WTC11 (cell line): ENCODE measurements around the gene PRRC2C. TPM values are rescaled to one million over a fixed set of nuclear protein-coding genes. Genes with fewer than 3 reads are reported as not detected.

ENCODE experiments used
- ATAC-seq: fragments of 200-7000 bp; cut with Tn5 transposase; 2 replicates; pipeline ENCODE4 v1.10.0; 2021; ENCODE audit warnings: mild to moderate bottlenecking, moderate library complexity
- CTCF ChIA-PET: fragments of 300-600 bp; sonication (Branson Sonifier 250); formaldehyde crosslinking; loops from one replicate; lab custom pipeline; 2021; ENCODE audit warnings: antibody characterized with exemption; lab: Charles Lee
- POLR2A ChIA-PET: fragments of 350-600 bp; sonication (Branson Sonifier 250); formaldehyde crosslinking; loops from one replicate; lab custom pipeline; 2021; ENCODE audit warnings: antibody characterized with exemption; lab: Charles Lee
- DNase-seq: peaks from one replicate; pipeline ENCODE4 v3.0.0; 2021; ENCODE audit warnings: low spot score
- H3K27ac Mint-ChIP-seq: 2 replicates; pipeline ENCODE4 v1.8.0; 2021; ENCODE audit warnings: mixed read lengths
- H3K27me3 Mint-ChIP-seq: 2 replicates; pipeline ENCODE4 v1.8.0; 2021; ENCODE audit warnings: low read depth, mild to moderate bottlenecking, moderate library complexity, mixed read lengths
- H3K36me3 Mint-ChIP-seq: 2 replicates; pipeline ENCODE4 v1.8.0; 2021; ENCODE audit warnings: mixed read lengths
- H3K4me1 Mint-ChIP-seq: 2 replicates; pipeline ENCODE4 v1.8.0; 2022; ENCODE audit warnings: mixed read lengths
- H3K4me3 Mint-ChIP-seq: 2 replicates; pipeline ENCODE4 v1.8.0; 2021; ENCODE audit warnings: mild to moderate bottlenecking, moderate library complexity, mixed read lengths
- H3K9me3 Mint-ChIP-seq: 2 replicates; pipeline ENCODE4 v1.8.0; 2021; ENCODE audit warnings: mixed read lengths
- GABPB1 ChIP-seq: sonication (generic); formaldehyde crosslinking; IDR thresholded peaks from 2 replicates; pipeline ENCODE4 v1.8.1; 2023; ENCODE audit warnings: mild to moderate bottlenecking, missing genetic modification reagents
- NFYB ChIP-seq: sonication (generic); formaldehyde crosslinking; conservative IDR thresholded peaks from 2 replicates; pipeline ENCODE4 v1.8.0; 2022; ENCODE audit warnings: low read depth, missing genetic modification reagents
- NR1H2 ChIP-seq: sonication (generic); formaldehyde crosslinking; IDR thresholded peaks from 2 replicates; pipeline ENCODE4 v1.9.0; 2021; ENCODE audit warnings: mild to moderate bottlenecking, moderate library complexity, missing genetic modification reagents
- ZBTB21 ChIP-seq: sonication (generic); formaldehyde crosslinking; IDR thresholded peaks from 2 replicates; pipeline ENCODE4 v1.8.1; 2023; ENCODE audit warnings: mild to moderate bottlenecking, missing genetic modification reagents, borderline replicate concordance
- ZNF219 ChIP-seq: sonication (generic); formaldehyde crosslinking; IDR thresholded peaks from 2 replicates; pipeline ENCODE4 v1.8.0; 2023; ENCODE audit warnings: missing genetic modification reagents, mild to moderate bottlenecking, borderline replicate concordance
- total RNA-seq: library from RNA; stranded (reverse); gene quantifications from 3 replicates; pipeline ENCODE4 v1.2.3, GENCODE V29; 2021
- TF ChIP-seq, protein P1 (sequence below): sonication (generic); formaldehyde crosslinking; IDR thresholded peaks from 2 replicates; pipeline ENCODE4 v1.8.1; 2022; ENCODE audit warnings: low read depth, mild to moderate bottlenecking, moderate library complexity, missing genetic modification reagents, borderline replicate concordance
- TF ChIP-seq, protein P2 (sequence below): fragments of 250-450 bp; sonication (Bioruptor Pico); IDR thresholded peaks from 2 replicates; pipeline ENCODE4 v1.9.0; 2021; ENCODE audit warnings: mild to moderate bottlenecking
- TF ChIP-seq, protein P3 (sequence below): sonication (generic); formaldehyde crosslinking; IDR thresholded peaks from 2 replicates; pipeline ENCODE4 v1.8.1; 2023; ENCODE audit warnings: mild to moderate bottlenecking, missing genetic modification reagents, moderate library complexity
- TF ChIP-seq, protein P4 (sequence below): sonication (generic); formaldehyde crosslinking; IDR thresholded peaks from 2 replicates; pipeline ENCODE4 v1.8.0; 2022; ENCODE audit warnings: mild to moderate bottlenecking, missing genetic modification reagents
- TF ChIP-seq, protein P5 (sequence below): sonication (generic); formaldehyde crosslinking; IDR thresholded peaks from 2 replicates; pipeline ENCODE4 v1.8.0; 2023; ENCODE audit warnings: missing genetic modification reagents, mild to moderate bottlenecking, borderline replicate concordance
- TF ChIP-seq, protein P6 (sequence below): sonication (generic); formaldehyde crosslinking; IDR thresholded peaks from 2 replicates; pipeline ENCODE4 v1.8.0; 2022; ENCODE audit warnings: missing genetic modification reagents
- TF ChIP-seq, protein P7 (sequence below): fragments of 250-450 bp; sonication (Bioruptor Pico); IDR thresholded peaks from 2 replicates; pipeline ENCODE4 v1.9.0; 2021; ENCODE audit warnings: moderate library complexity, mild to moderate bottlenecking, inconsistent platforms, borderline replicate concordance

The PRRC2C gene
- total RNA-seq, 1 experiment from 2014 or later: 236 TPM

DNA sequence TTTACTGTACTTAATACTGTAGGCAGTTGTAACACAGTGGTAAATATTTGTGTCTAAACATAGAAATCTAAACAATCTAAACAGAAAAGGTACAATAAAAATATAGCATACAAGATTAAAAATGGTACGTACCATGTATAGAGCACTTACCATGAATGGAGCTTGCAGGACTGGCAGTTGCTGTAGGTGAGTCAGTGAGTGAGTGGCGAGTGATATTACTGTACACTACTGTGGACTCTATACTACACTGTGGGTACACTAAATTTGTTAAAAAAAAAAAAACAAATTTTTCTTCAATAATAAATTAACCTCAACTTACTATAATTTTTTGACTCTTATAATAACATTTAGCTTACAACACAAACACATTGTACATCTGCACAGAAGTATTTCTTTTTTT, 97.3 kb downstream of the PRRC2C start:
- CTCF ChIA-PET: no interaction called here
- H3K27ac Mint-ChIP-seq: no peak overlapping the region
- ATAC-seq: no peak

DNA sequence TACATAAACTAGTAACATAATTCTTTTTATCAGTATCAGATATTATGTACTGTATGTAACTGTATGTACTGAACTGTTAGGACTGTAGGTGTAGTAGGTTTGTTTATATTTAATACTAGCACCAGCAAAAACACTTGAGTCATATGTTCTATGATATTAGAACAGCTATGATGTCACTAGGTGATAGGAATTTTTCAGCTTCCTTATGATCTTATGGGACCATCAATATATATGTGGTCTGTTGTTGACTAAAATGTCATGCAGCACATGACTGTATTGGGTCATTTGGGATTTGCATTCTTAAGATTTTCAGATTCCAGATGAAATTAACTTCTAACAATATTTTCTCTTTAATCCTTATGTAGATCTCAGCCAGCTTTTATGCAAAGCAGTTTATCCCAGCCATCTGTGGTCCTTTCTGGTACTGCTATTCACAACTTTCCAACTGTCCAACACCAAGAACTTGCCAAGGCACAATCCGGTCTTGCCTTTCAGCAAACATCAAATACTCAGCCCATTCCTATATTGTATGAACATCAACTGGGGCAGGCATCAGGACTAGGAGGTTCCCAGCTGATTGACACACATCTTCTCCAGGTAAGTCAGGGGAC, 98.4 kb downstream of the PRRC2C start:
- H3K9me3 Mint-ChIP-seq: no peaks in the 10 kb centered on the region
- H3K27ac Mint-ChIP-seq: no peak overlapping the region
- H3K27me3 Mint-ChIP-seq: no peaks in the 10 kb centered on the region
- no peak for ATAC-seq
- CTCF ChIA-PET: no interaction called here
- no peaks in the 10 kb centered on the region for H3K4me1 Mint-ChIP-seq
- H3K36me3 Mint-ChIP-seq: peaks cover 69% of the 10 kb centered on the region
- POLR2A ChIA-PET: no interaction called here
- no peak for DNase-seq
- H3K4me3 Mint-ChIP-seq: no peak overlapping the region
- TF ChIP-seq, protein P1, sequence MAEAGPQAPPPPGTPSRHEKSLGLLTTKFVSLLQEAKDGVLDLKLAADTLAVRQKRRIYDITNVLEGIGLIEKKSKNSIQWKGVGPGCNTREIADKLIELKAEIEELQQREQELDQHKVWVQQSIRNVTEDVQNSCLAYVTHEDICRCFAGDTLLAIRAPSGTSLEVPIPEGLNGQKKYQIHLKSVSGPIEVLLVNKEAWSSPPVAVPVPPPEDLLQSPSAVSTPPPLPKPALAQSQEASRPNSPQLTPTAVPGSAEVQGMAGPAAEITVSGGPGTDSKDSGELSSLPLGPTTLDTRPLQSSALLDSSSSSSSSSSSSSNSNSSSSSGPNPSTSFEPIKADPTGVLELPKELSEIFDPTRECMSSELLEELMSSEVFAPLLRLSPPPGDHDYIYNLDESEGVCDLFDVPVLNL (CRISPR knock-in tag): no peak
- TF ChIP-seq NFYB (CRISPR knock-in tag) (no peak), NR1H2 (CRISPR knock-in tag) (no peak), ZNF219 (CRISPR knock-in tag) (no peak), GABPB1 (CRISPR knock-in tag) (no peak), ZBTB21 (CRISPR knock-in tag) (no peak)
- TF ChIP-seq, protein P2, sequence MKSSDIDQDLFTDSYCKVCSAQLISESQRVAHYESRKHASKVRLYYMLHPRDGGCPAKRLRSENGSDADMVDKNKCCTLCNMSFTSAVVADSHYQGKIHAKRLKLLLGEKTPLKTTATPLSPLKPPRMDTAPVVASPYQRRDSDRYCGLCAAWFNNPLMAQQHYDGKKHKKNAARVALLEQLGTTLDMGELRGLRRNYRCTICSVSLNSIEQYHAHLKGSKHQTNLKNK (CRISPR knock-in tag): no peak
- TF ChIP-seq, protein P3, sequence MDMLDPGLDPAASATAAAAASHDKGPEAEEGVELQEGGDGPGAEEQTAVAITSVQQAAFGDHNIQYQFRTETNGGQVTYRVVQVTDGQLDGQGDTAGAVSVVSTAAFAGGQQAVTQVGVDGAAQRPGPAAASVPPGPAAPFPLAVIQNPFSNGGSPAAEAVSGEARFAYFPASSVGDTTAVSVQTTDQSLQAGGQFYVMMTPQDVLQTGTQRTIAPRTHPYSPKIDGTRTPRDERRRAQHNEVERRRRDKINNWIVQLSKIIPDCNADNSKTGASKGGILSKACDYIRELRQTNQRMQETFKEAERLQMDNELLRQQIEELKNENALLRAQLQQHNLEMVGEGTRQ (CRISPR knock-in tag): no peak
- TF ChIP-seq, protein P4, sequence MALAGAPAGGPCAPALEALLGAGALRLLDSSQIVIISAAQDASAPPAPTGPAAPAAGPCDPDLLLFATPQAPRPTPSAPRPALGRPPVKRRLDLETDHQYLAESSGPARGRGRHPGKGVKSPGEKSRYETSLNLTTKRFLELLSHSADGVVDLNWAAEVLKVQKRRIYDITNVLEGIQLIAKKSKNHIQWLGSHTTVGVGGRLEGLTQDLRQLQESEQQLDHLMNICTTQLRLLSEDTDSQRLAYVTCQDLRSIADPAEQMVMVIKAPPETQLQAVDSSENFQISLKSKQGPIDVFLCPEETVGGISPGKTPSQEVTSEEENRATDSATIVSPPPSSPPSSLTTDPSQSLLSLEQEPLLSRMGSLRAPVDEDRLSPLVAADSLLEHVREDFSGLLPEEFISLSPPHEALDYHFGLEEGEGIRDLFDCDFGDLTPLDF (CRISPR knock-in tag): no peak
- TF ChIP-seq, protein P5, sequence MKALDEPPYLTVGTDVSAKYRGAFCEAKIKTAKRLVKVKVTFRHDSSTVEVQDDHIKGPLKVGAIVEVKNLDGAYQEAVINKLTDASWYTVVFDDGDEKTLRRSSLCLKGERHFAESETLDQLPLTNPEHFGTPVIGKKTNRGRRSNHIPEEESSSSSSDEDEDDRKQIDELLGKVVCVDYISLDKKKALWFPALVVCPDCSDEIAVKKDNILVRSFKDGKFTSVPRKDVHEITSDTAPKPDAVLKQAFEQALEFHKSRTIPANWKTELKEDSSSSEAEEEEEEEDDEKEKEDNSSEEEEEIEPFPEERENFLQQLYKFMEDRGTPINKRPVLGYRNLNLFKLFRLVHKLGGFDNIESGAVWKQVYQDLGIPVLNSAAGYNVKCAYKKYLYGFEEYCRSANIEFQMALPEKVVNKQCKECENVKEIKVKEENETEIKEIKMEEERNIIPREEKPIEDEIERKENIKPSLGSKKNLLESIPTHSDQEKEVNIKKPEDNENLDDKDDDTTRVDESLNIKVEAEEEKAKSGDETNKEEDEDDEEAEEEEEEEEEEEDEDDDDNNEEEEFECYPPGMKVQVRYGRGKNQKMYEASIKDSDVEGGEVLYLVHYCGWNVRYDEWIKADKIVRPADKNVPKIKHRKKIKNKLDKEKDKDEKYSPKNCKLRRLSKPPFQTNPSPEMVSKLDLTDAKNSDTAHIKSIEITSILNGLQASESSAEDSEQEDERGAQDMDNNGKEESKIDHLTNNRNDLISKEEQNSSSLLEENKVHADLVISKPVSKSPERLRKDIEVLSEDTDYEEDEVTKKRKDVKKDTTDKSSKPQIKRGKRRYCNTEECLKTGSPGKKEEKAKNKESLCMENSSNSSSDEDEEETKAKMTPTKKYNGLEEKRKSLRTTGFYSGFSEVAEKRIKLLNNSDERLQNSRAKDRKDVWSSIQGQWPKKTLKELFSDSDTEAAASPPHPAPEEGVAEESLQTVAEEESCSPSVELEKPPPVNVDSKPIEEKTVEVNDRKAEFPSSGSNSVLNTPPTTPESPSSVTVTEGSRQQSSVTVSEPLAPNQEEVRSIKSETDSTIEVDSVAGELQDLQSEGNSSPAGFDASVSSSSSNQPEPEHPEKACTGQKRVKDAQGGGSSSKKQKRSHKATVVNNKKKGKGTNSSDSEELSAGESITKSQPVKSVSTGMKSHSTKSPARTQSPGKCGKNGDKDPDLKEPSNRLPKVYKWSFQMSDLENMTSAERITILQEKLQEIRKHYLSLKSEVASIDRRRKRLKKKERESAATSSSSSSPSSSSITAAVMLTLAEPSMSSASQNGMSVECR (CRISPR knock-in tag): no peak
- TF ChIP-seq, protein P6, sequence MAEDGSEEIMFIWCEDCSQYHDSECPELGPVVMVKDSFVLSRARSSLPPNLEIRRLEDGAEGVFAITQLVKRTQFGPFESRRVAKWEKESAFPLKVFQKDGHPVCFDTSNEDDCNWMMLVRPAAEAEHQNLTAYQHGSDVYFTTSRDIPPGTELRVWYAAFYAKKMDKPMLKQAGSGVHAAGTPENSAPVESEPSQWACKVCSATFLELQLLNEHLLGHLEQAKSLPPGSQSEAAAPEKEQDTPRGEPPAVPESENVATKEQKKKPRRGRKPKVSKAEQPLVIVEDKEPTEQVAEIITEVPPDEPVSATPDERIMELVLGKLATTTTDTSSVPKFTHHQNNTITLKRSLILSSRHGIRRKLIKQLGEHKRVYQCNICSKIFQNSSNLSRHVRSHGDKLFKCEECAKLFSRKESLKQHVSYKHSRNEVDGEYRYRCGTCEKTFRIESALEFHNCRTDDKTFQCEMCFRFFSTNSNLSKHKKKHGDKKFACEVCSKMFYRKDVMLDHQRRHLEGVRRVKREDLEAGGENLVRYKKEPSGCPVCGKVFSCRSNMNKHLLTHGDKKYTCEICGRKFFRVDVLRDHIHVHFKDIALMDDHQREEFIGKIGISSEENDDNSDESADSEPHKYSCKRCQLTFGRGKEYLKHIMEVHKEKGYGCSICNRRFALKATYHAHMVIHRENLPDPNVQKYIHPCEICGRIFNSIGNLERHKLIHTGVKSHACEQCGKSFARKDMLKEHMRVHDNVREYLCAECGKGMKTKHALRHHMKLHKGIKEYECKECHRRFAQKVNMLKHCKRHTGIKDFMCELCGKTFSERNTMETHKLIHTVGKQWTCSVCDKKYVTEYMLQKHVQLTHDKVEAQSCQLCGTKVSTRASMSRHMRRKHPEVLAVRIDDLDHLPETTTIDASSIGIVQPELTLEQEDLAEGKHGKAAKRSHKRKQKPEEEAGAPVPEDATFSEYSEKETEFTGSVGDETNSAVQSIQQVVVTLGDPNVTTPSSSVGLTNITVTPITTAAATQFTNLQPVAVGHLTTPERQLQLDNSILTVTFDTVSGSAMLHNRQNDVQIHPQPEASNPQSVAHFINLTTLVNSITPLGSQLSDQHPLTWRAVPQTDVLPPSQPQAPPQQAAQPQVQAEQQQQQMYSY (CRISPR knock-in tag): no peak
- TF ChIP-seq, protein P7, sequence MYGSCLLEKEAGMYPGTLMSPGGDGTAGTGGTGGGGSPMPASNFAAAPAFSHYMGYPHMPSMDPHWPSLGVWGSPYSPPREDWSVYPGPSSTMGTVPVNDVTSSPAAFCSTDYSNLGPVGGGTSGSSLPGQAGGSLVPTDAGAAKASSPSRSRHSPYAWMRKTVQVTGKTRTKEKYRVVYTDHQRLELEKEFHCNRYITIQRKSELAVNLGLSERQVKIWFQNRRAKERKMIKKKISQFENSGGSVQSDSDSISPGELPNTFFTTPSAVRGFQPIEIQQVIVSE: no peak

More for the DNA sequence above, 97.3 kb downstream of the PRRC2C start:
- TF ChIP-seq, protein P5 (CRISPR knock-in tag): no peak
- H3K9me3 Mint-ChIP-seq: no peaks in the 10 kb centered on the region
- DNase-seq: no peak
- no peaks in the 10 kb centered on the region for H3K4me1 Mint-ChIP-seq
- peaks cover 71% of the 10 kb centered on the region for H3K36me3 Mint-ChIP-seq
- no peak overlapping the region for H3K4me3 Mint-ChIP-seq
- POLR2A ChIA-PET: interaction anchor here (0.7 kb wide), 1 partner anchor 27 kb away, joined by 3 read pairs; no protein-coding TSS in a partner anchor
- no peaks in the 10 kb centered on the region for H3K27me3 Mint-ChIP-seq
